PC-9 (cell line): Measurements from ENCODE around the gene NET1. TPM values are rescaled to one million over a fixed set of nuclear protein-coding genes. Genes with fewer than 3 reads are reported as not detected.

ENCODE experiments used
- BruUV-seq: library from RNA; stranded (reverse); fragments of 400-500 nt; replicated peaks from 2 replicates; lab custom pipeline; 2021; lab: Mats Ljungman, UMichigan
- CTCF ChIA-PET: fragments of 300-600 bp; sonication (Branson Sonifier 250); formaldehyde crosslinking; loops from one replicate; lab custom pipeline; 2022; ENCODE audit warnings: antibody characterized with exemption; lab: Charles Lee
- POLR2A ChIA-PET: fragments of 300-600 bp; sonication (Branson Sonifier 250); formaldehyde crosslinking; loops from one replicate; lab custom pipeline; 2022; ENCODE audit warnings: antibody characterized with exemption; ENCODE audit not compliant: unreplicated experiment; lab: Charles Lee
- DNase-seq, 2 experiments: peaks; one replicate each; pipeline versions ENCODE4 v3.0.0 to v3.0.0-alpha.2; 2015 to 2022; ENCODE audit warnings: mixed read lengths in 1 of 2
- H2AFZ ChIP-seq: fragments of 200-600 bp; sonication (generic); 2 replicates; pipeline ENCODE4 v1.8.1; 2017; ENCODE audit warnings: antibody characterized with exemption
- H3F3A ChIP-seq: fragments of 200-600 bp; sonication (generic); 2 replicates; pipeline ENCODE4 v1.8.1; 2017; ENCODE audit warnings: antibody characterized with exemption, mild to moderate bottlenecking, low read depth; ENCODE audit not compliant: insufficient read depth
- H3K27ac ChIP-seq: fragments of 200-600 bp; sonication (generic); 2 replicates; pipeline ENCODE4 v1.6.1; 2016; ENCODE audit warnings: mixed run types
- H3K27me3 ChIP-seq: fragments of 200-600 bp; sonication (generic); 2 replicates; pipeline ENCODE4 v1.6.1; 2016; ENCODE audit warnings: low read depth, mixed run types; ENCODE audit not compliant: insufficient read depth
- H3K36me3 ChIP-seq: fragments of 200-600 bp; sonication (generic); 2 replicates; pipeline ENCODE4 v1.6.1; 2016; ENCODE audit warnings: low read depth, mixed run types
- H3K4me1 ChIP-seq: fragments of 200-600 bp; sonication (generic); replicated peaks from 2 replicates; pipeline ENCODE4 v1.6.1; 2016; ENCODE audit warnings: mixed run types; ENCODE audit not compliant: insufficient read depth
- H3K4me2 ChIP-seq: fragments of 200-600 bp; sonication (generic); 2 replicates; pipeline ENCODE4 v1.6.1; 2017; ENCODE audit warnings: mixed run types
- H3K4me3 ChIP-seq: fragments of 200-600 bp; sonication (generic); 2 replicates; pipeline ENCODE4 v1.6.1; 2016; ENCODE audit warnings: mixed run types
- H3K79me2 ChIP-seq: fragments of 200-600 bp; sonication (generic); 2 replicates; pipeline ENCODE4 v1.6.1; 2017; ENCODE audit warnings: low read depth, mixed run types
- H3K9me2 ChIP-seq: fragments of 200-600 bp; sonication (generic); 2 replicates; pipeline ENCODE4 v1.8.1; 2017; ENCODE audit warnings: mild to moderate bottlenecking; ENCODE audit not compliant: insufficient read depth
- H3K9me3 ChIP-seq: fragments of 200-600 bp; sonication (generic); 2 replicates; pipeline ENCODE4 v1.8.1; 2016; ENCODE audit warnings: low read depth; ENCODE audit not compliant: insufficient read depth
- H4K20me1 ChIP-seq: fragments of 200-600 bp; sonication (generic); 2 replicates; pipeline ENCODE4 v1.8.1; 2017; ENCODE audit not compliant: insufficient read depth
- CTCF ChIP-seq: fragments of 200-600 bp; sonication (generic); conservative IDR thresholded peaks from 2 replicates; pipeline ENCODE4 v1.6.1; 2017; ENCODE audit warnings: mixed run types, antibody characterized with exemption, mild to moderate bottlenecking, moderate library complexity
- EZH2 ChIP-seq: fragments of 200-600 bp; sonication (generic); IDR thresholded peaks from 2 replicates; pipeline ENCODE4 v1.8.0; 2017; ENCODE audit warnings: antibody characterized with exemption, low read depth
- intact Hi-C: fragments of 100-400 bp; cut with micrococcal nuclease; formaldehyde crosslinking; loops from one replicate; pipeline ENCODE4 v1.10.0; 2022; ENCODE audit not compliant: unreplicated experiment
- total RNA-seq: library from RNA; stranded (reverse); gene quantifications from 2 replicates; pipeline ENCODE4 v1.2.3, GENCODE V29; 2021

Gene NET1
- total RNA-seq, 1 experiment from 2014 or later = 150 TPM

DNA sequence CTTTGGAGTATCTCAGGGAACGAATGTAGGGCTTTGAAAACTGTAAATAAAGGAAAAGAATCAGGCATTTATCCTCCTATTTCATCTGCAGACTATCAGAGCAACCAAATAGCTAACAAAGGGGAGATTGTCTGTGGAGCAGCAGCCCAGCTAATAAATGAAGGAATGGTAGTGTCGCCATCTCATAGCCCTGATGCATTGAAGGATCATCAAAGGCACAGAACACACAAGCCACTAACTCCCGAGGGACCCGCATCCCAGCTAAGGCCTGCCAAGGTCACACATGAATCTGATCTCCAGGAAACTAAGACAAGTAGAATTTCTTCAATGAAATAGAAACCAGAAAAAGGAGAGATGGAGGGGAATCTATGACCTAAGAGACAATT is 48.8 kb downstream of the NET1 start:
- DNase-seq = no peak
- Histone ChIP-seq H3K9me2 (no peaks in the 10 kb centered on the region), H3K27ac (no peak overlapping the region), H3K79me2 (peaks cover 18% of the 10 kb centered on the region), H3K4me3 (no peak overlapping the region), H2AFZ (no peak overlapping the region), H3K4me2 (no peak overlapping the region), H3K4me1 (peaks cover 18% of the 10 kb centered on the region), H3K27me3 (no peaks in the 10 kb centered on the region), H3F3A (peaks cover 72% of the 10 kb centered on the region), H4K20me1 (no peaks in the 10 kb centered on the region), H3K36me3 (peaks cover 20% of the 10 kb centered on the region), H3K9me3 (no peaks in the 10 kb centered on the region)
- ChIA-PET CTCF (no interaction called here), POLR2A (interaction anchor here (0.6 to 0.9 kb wide), 3 partner anchors 78 to 429 kb away, joined by 3 to 5 read pairs (median 4); partner anchors contain the start of genes ANKRD16 and FBH1)
- no peak for TF ChIP-seq EZH2
- TF ChIP-seq CTCF = no peak
- intact Hi-C loops = no loop called here
- no TSS peak for BruUV-seq

GRCh38 chr10:5461914-5462840 is 49.8 kb downstream of the NET1 start:
- TF ChIP-seq EZH2 = no peak
- Histone ChIP-seq H3K36me3 (peaks cover 10% of the 10 kb centered on the region), H3K9me3 (no peaks in the 10 kb centered on the region), H3K9me2 (no peaks in the 10 kb centered on the region), H3K4me2 (no peak overlapping the region), H3K27ac (no peak overlapping the region), H2AFZ (no peak overlapping the region), H3K4me1 (peaks cover 27% of the 10 kb centered on the region), H3F3A (peaks cover 71% of the 10 kb centered on the region), H3K4me3 (no peak overlapping the region), H3K27me3 (no peaks in the 10 kb centered on the region), H3K79me2 (peaks cover 9% of the 10 kb centered on the region; the same call in 1 of the 2 replicates), H4K20me1 (no peaks in the 10 kb centered on the region)
- no TSS peak for BruUV-seq
- ChIA-PET POLR2A (interaction anchor here (0.5 to 1.0 kb wide), 4 partner anchors 34 to 222 kb away, joined by 3 to 8 read pairs (median 4); partner anchors contain the start of gene TASOR2), CTCF (no interaction called here)
- intact Hi-C loops = no loop called here
- no peak for DNase-seq

GRCh38 chr10:5462841-5463293 is 50.5 kb downstream of the NET1 start:
- Histone ChIP-seq H3K4me3 (no peak overlapping the region), H3K27ac (no peak overlapping the region), H3K36me3 (peaks cover 3% of the 10 kb centered on the region), H3K79me2 (0 out of 2 replicates have a peak, but pooled peaks cover 4% of the 10 kb centered on the region), H3K9me3 (no peaks in the 10 kb centered on the region), H4K20me1 (no peaks in the 10 kb centered on the region), H3K9me2 (no peaks in the 10 kb centered on the region), H3K27me3 (no peaks in the 10 kb centered on the region), H3K4me1 (peaks cover 30% of the 10 kb centered on the region), H3F3A (peaks cover 64% of the 10 kb centered on the region), H2AFZ (no peak overlapping the region), H3K4me2 (no peak overlapping the region)
- ChIA-PET CTCF (no interaction called here), POLR2A (interaction anchor here (0.5 to 1.0 kb wide), 2 partner anchors 33 to 84 kb away, joined by 4 to 8 read pairs; no protein-coding TSS in a partner anchor)
- TF ChIP-seq EZH2 (no peak), CTCF (no peak)
- no peak for DNase-seq
- intact Hi-C loops = no loop called here
- BruUV-seq = no TSS peak
